Measurements from ENCODE around the gene SAYSD1.

Gene SAYSD1

GRCh38 chr6:39058471-39059147 is 56.4 kb downstream of the SAYSD1 start:
- Histone ChIP-seq H3K4me2 (ENCODE audit: low read length) (no peak overlapping the region), H3K4me1 (ENCODE audit: low read length) (no peaks in the 10 kb centered on the region), H3K9me3 (ENCODE audit: insufficient read depth, low read length) (no peaks in the 10 kb centered on the region), H3K4me3 (ENCODE audit: low read length) (no peak overlapping the region), H2AFZ (ENCODE audit: low read depth, low read length) (no peak overlapping the region), H3K36me3 (replicated peaks; ENCODE audit: low read depth, low read length) (no peaks in the 10 kb centered on the region), H3K79me2 (ENCODE audit: low read length) (no peaks in the 10 kb centered on the region), H3K27ac (ENCODE audit: low read length) (no peak overlapping the region), H3K9ac (ENCODE audit: low read length) (no peak overlapping the region), H4K20me1 (ENCODE audit: insufficient read depth, low read length) (no peaks in the 10 kb centered on the region), H3K27me3 (ENCODE audit: low read depth, low read length) (peaks cover 24% of the 10 kb centered on the region)
- no peak for TF ChIP-seq EZH2phosphoT487 (IDR thresholded peaks at IDR 0.05; ENCODE audit: low read depth)
- no peak for TF ChIP-seq CTCF (IDR thresholded peaks at IDR 0.05; ENCODE audit: low read depth, low read length)

GRCh38 chr6:39057251-39058155 is 57.5 kb downstream of the SAYSD1 start:
- H3K9me3 ChIP-seq (ENCODE audit: insufficient read depth, low read length), result no peaks in the 10 kb centered on the region
- no peaks in the 10 kb centered on the region for H3K4me1 ChIP-seq (ENCODE audit: low read length)
- no peaks in the 10 kb centered on the region for H3K79me2 ChIP-seq (ENCODE audit: low read length)
- no peak overlapping the region for H3K27ac ChIP-seq (ENCODE audit: low read length)
- H3K27me3 ChIP-seq (ENCODE audit: low read depth, low read length), result peaks cover 26% of the 10 kb centered on the region
- no peaks in the 10 kb centered on the region for H3K36me3 ChIP-seq (replicated peaks; ENCODE audit: low read depth, low read length)
- no peaks in the 10 kb centered on the region for H4K20me1 ChIP-seq (ENCODE audit: insufficient read depth, low read length)
- H3K9ac ChIP-seq (ENCODE audit: low read length), result no peak overlapping the region
- no peak overlapping the region for H2AFZ ChIP-seq (ENCODE audit: low read depth, low read length)
- no peak overlapping the region for H3K4me2 ChIP-seq (ENCODE audit: low read length)
- H3K4me3 ChIP-seq (ENCODE audit: low read length), result no peak overlapping the region
- TF ChIP-seq EZH2phosphoT487 (IDR thresholded peaks at IDR 0.05; ENCODE audit: low read depth), result no peak
- no peak for TF ChIP-seq CTCF (IDR thresholded peaks at IDR 0.05; ENCODE audit: low read depth, low read length)

GRCh38 chr6:39056681-39057080 is 58.3 kb downstream of the SAYSD1 start:
- Histone ChIP-seq H3K4me3 (ENCODE audit: low read length) (no peak overlapping the region), H3K79me2 (ENCODE audit: low read length) (no peaks in the 10 kb centered on the region), H2AFZ (ENCODE audit: low read depth, low read length) (no peak overlapping the region), H3K4me2 (ENCODE audit: low read length) (no peak overlapping the region), H4K20me1 (ENCODE audit: insufficient read depth, low read length) (no peaks in the 10 kb centered on the region), H3K36me3 (replicated peaks; ENCODE audit: low read depth, low read length) (no peaks in the 10 kb centered on the region), H3K4me1 (ENCODE audit: low read length) (no peaks in the 10 kb centered on the region), H3K9me3 (ENCODE audit: insufficient read depth, low read length) (no peaks in the 10 kb centered on the region), H3K9ac (ENCODE audit: low read length) (no peak overlapping the region), H3K27me3 (ENCODE audit: low read depth, low read length) (peaks cover 34% of the 10 kb centered on the region), H3K27ac (ENCODE audit: low read length) (no peak overlapping the region)
- TF ChIP-seq CTCF (IDR thresholded peaks at IDR 0.05; ENCODE audit: low read depth, low read length) (no peak), EZH2phosphoT487 (IDR thresholded peaks at IDR 0.05; ENCODE audit: low read depth) (no peak)

GRCh38 chr6:39056191-39056590 is 58.8 kb downstream of the SAYSD1 start:
- H3K27ac ChIP-seq (ENCODE audit: low read length), result no peak overlapping the region
- no peaks in the 10 kb centered on the region for H3K9me3 ChIP-seq (ENCODE audit: insufficient read depth, low read length)
- H2AFZ ChIP-seq (ENCODE audit: low read depth, low read length), result no peak overlapping the region
- H4K20me1 ChIP-seq (ENCODE audit: insufficient read depth, low read length), result no peaks in the 10 kb centered on the region
- H3K4me2 ChIP-seq (ENCODE audit: low read length), result no peak overlapping the region
- peaks cover 39% of the 10 kb centered on the region for H3K27me3 ChIP-seq (ENCODE audit: low read depth, low read length)
- no peaks in the 10 kb centered on the region for H3K4me1 ChIP-seq (ENCODE audit: low read length)
- no peak overlapping the region for H3K4me3 ChIP-seq (ENCODE audit: low read length)
- no peaks in the 10 kb centered on the region for H3K36me3 ChIP-seq (replicated peaks; ENCODE audit: low read depth, low read length)
- no peak overlapping the region for H3K9ac ChIP-seq (ENCODE audit: low read length)
- TF ChIP-seq EZH2phosphoT487 (IDR thresholded peaks at IDR 0.05; ENCODE audit: low read depth) (no peak), CTCF (IDR thresholded peaks at IDR 0.05; ENCODE audit: low read depth, low read length) (no peak)
- H3K79me2 ChIP-seq (ENCODE audit: low read length), result no peaks in the 10 kb centered on the region
